Endometrial microvascular endothelial cells (primary cell): ENCODE measurements around the gene KIAA1217. TPM values are rescaled to one million over a fixed set of nuclear protein-coding genes. Genes with fewer than 3 reads are reported as not detected.
"Not testable (repeated sequence)": the region's sequence is repeated elsewhere in the genome, so short reads cannot be mapped to it uniquely, and the experiment has no call there.

Experiments
- in situ Hi-C: cut with HindIII; loops from 2 replicates; pipeline ENCODE4 v1.10.0; 2017; ENCODE audit warnings: low sequenced_read_pairs, low pct_unique_long_range_greater_than_20kb; ENCODE audit errors: inconsistent ontology term
- total RNA-seq: library from RNA; depleted of rRNA; stranded (reverse); fragments of >200 nt; gene quantifications from one replicate; pipeline ENCODE4 v1.2.3, GENCODE V29; 2015; ENCODE audit errors: inconsistent ontology term

The KIAA1217 gene
- total RNA-seq, 1 donor from 2014 or later, result 14.3 TPM

GRCh38 chr10:24311888-24312287, 103.0 kb downstream of the KIAA1217 start:
- in situ Hi-C loops, result no loop called here

GRCh38 chr10:24313283-24313682, 104.3 kb downstream of the KIAA1217 start:
- in situ Hi-C loops, result no loop called here

GRCh38 chr10:24315211-24315610, 106.3 kb downstream of the KIAA1217 start:
- in situ Hi-C loops, result no loop called here

GRCh38 chr10:24318517-24318916, 109.6 kb downstream of the KIAA1217 start:
- in situ Hi-C loops, result no loop called here

- in situ Hi-C loops, result no loop called here
Observed at GRCh38 chr10:24320373-24320772, 111.4 kb downstream of the KIAA1217 start.

- in situ Hi-C loops, result no loop called here
Observed at GRCh38 chr10:24324651-24325050, 115.7 kb downstream of the KIAA1217 start.

GRCh38 chr10:24331457-24331856, 122.5 kb downstream of the KIAA1217 start:
- in situ Hi-C loops, result no loop called here

- in situ Hi-C loops, result no loop called here
Observed at GRCh38 chr10:24333736-24334135, 124.8 kb downstream of the KIAA1217 start.

GRCh38 chr10:24334279-24334939, 125.5 kb downstream of the KIAA1217 start:
- in situ Hi-C loops, result no loop called here

GRCh38 chr10:24337723-24338122, 128.8 kb downstream of the KIAA1217 start:
- in situ Hi-C loops, result not testable (repeated sequence)

GRCh38 chr10:24339387-24339786, 130.4 kb downstream of the KIAA1217 start:
- in situ Hi-C loops, result no loop called here

GRCh38 chr10:24340446-24340845, 131.5 kb downstream of the KIAA1217 start:
- in situ Hi-C loops, result no loop called here

GRCh38 chr10:24340883-24341282, 131.9 kb downstream of the KIAA1217 start:
- in situ Hi-C loops, result no loop called here

GRCh38 chr10:24341371-24341770, 132.4 kb downstream of the KIAA1217 start:
- in situ Hi-C loops, result no loop called here

- in situ Hi-C loops, result no loop called here
Observed at GRCh38 chr10:24341897-24342296, 133.0 kb downstream of the KIAA1217 start.

- in situ Hi-C loops, result no loop called here
Observed at GRCh38 chr10:24343686-24344085, 134.7 kb downstream of the KIAA1217 start.

- in situ Hi-C loops, result no loop called here
Observed at GRCh38 chr10:24344279-24344678, 135.3 kb downstream of the KIAA1217 start.

GRCh38 chr10:24344695-24345463, 135.9 kb downstream of the KIAA1217 start:
- in situ Hi-C loops, result no loop called here

GRCh38 chr10:24346877-24347519, 138.1 kb downstream of the KIAA1217 start:
- in situ Hi-C loops, result no loop called here
